ENCODE data around the gene ROR1. TPM values are rescaled to one million over a fixed set of nuclear protein-coding genes. Genes with fewer than 3 reads are reported as not detected.

ROR1 gene
- polyA plus RNA-seq, 3 donors: 30.6 to 39.3 (median 35.7) TPM

DNA sequence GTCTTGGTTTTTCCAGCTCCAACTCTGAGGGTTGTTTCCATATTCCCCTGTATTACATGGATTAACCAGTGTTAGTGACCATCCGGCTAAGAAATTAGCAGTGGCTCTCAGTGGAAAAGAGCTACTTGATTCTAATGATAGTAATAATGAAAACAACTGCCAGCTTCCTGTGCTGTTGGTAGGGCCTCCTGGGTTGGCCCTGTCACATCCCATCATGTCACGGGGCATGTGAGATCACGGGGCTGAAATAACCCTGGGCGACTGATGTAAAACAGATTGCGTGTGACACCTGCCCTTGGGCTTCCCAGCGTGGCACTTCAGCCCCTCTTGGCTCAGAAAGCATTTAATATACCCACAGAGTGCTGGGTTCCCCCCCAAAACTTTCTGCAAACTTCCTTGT, 149.0 kb downstream of the ROR1 start:
- no peak for DNase-seq (ENCODE audit: low read depth in 3 of 3, low spot score in 2 of 3)

DNA sequence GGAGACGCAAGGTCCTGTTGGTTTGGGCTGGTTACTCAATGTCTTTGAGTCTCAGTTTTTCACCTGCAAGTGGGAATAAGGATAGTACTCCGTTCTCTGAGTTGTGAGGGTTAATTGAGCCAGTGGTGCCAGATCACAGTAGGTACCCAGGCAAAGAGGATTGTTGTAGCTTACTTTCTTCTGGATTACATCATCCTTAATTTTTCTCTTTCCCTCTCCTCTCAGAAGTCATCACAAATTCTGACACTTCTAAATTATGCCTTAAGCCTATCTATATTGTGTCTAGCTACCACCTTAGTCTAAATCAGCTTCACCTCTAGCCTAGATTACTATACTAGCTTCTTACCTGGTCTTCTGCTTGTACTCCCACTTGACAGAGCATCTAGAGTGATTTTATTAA, 149.5 kb downstream of the ROR1 start:
- DNase-seq (ENCODE audit: low read depth in 3 of 3, low spot score in 2 of 3): no peak

DNA sequence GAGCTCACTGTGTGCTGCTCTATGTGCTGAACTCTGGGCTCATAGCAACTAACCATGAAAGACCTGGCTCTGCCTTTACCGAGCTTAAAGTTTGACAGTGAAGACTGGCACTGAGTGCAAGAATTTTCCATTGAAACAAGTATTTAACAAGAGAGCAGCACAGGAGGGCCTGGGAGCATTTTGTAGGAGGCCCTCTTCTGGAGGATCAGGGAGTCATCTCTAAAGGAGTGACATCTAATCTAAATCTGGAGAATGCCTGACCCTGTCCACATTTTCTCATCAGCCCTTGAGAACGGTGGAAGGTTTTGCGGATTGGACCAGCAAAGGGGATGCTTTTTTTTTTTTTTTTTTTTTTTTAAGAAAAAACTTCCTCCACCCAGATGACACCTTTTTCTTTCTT, 150.8 kb downstream of the ROR1 start:
- no peak for DNase-seq (ENCODE audit: low read depth in 3 of 3, low spot score in 2 of 3)

DNA sequence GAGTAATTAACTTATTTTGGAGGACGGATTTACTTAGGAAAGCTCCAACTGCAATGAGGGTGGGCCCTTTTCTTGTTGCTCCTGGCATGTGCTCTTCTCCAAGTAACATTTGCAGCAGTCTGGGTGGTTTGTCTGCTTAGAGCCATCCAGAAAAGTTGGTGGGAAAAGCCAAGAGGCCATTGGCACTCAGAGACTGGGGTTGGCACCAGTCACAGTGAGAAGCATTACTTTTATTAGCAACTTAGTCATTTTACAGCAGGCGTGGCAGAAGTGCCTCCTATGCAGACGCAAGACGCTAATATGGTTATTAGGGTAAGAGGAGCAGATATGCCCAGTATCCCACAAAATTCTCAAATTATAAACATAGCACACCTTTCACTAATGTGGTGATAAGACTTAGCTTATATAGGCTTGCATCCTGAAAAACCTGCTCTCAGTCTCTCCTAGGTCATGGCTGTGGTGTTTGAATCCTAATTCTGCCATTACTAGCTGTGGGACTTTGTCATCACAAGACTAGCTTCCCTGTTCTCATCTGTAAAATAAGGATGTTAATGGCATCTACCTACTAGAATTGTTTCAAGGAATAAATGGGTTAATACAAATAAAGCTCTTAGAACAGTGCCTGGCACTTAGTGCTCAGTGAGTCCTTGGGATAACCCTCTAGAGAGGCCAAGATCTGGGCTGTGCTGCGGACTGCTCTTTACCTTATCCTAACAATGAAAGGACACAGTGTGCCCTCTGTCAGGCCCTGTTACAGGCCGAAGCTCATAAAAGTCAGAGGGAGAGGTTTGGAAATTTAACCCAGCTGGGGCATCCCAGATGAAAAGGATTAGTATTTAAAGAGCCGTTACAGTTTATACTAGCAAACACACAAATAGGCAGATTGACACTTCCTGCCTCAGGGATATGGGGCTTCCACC, 154.6 kb downstream of the ROR1 start:
- DNase-seq (ENCODE audit: low read depth in 3 of 3, low spot score in 2 of 3): no peak

DNA sequence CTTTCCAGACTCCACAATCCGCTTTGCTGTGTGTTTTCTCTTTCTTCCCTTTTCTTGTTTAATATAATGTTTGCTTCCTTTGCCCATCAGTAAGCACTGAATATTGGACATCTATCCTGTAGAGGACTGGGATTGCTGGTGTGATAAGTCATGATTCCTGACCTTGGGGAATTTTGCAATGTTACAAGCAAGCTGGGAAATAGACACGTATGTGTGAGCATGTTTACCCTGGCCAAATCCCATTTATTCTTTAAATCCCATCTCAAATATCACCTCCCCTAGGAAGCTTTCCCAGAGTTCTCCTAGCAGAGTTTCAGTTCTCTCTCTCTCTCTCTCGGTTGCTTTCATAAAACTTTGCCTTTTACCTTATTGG, 155.3 kb downstream of the ROR1 start:
- no peak for DNase-seq (ENCODE audit: low read depth in 3 of 3, low spot score in 2 of 3)

DNA sequence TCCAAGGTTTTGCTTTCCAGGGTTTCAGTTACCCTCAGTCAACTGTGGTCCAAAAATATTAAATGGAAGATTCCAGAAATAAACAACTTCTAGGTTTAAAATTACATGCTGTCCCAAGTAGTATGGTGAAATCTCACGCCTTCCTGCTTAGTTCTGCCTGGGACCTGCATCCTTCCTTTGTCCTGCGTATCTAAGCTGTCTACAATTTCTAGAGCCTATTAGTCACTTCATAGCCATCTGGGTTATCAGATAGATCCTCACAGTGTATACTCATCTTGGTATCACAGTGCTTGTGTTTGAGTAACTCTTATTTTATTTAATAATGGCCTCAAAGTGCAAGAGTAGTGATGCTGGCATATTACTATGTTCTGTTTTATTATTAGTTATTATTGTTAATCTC, 157.7 kb downstream of the ROR1 start:
- no peak for DNase-seq (ENCODE audit: low read depth in 3 of 3, low spot score in 2 of 3)

DNA sequence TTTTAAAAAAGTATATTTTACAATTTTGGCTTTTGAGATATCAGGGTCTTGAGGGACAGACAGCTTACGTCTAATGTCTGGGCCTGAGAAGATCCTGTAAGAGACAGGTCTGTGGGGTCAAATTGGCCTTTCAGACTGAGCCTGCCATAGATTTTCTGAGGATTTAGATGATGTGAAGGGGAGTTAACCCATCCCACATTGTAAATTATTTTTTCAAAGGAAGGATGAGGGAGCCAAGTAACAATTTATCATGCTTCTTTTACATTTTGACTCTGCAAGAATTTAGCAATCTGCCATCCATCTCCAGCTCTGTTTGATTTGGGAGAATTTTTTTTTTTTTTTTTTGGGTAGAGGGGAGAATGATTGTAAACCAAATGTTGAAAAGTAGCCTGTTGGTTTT, 160.9 kb downstream of the ROR1 start:
- DNase-seq (ENCODE audit: low read depth in 3 of 3, low spot score in 2 of 3): no peak

DNA sequence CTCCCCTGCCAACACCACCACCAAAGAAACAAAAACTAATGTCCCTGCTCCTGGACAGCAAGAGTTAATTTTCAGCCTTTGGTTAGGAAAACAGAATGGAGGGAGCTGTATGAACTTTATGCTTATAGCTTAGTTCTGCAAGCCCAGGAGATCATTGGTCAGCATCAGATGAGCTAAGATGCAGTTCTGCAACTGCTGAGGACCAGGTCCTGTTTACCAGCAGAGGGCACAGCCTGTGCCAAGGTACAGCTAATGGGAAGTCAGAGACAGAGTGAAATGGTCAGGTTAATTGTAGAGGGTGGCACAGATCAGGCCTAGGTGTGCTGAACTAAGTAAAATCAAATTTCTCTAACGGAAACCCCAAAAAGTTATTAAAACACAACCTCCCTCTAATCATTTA, 161.3 kb downstream of the ROR1 start:
- no peak for DNase-seq (ENCODE audit: low read depth in 3 of 3, low spot score in 2 of 3)

DNA sequence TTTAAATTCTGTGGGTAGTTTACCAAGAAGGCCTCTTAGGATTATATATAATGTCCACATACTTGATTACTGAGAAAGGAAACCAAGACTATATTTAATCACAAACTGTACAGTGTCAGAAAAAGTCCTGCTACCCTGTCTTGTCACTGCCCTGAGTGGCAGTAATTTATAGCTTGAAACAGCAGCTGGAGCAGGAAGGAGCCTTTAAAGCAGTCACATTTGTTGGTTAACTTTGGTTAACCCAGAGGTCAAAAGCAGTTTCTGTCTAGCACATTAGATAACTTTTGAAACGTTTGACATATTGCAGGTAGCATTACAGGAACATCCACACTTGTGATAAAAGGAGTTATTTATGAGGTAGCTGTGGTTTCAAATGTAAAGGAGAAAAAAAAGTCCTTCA, 161.7 kb downstream of the ROR1 start:
- DNase-seq (ENCODE audit: low read depth in 3 of 3, low spot score in 2 of 3): no peak

DNA sequence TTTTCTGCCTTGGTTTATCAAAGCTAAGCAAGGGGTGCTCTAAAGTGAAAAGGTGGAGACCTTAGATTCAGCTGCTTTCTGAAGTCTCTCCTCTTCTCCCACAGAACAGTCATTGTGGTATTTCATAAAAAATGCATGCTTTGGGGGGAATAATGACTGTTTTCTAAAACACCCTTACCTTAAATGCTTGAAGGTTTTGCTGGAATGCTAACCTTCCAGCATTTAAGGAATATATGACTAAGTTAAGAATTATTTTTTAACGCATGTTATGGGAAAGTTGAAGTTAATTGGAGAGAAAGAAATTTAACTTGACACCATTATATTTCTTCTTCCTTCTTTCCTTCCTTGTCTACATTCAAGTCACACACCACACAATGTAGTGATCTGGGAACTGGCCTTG, 162.5 kb downstream of the ROR1 start:
- DNase-seq (ENCODE audit: low read depth in 3 of 3, low spot score in 2 of 3): no peak

DNA sequence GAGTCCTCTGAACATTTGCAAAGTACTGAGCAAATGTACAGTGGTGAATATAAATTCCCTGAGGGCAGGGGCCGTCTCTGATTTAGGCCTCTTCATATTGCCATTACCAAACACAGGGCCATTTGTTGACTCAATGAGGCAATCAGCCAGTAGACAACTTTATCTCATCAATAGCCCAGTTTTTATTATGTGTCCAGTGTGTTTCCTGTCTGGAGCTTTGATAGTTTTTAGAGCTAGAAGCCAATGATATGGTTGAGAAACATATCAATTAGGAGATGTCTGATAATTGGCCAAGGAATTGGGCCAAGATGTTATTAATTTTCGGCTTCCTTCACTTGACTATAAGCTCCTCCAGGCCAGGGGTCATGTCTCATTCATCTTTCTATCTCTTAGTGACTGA, 163.0 kb downstream of the ROR1 start:
- no peak for DNase-seq (ENCODE audit: low read depth in 3 of 3, low spot score in 2 of 3)

DNA sequence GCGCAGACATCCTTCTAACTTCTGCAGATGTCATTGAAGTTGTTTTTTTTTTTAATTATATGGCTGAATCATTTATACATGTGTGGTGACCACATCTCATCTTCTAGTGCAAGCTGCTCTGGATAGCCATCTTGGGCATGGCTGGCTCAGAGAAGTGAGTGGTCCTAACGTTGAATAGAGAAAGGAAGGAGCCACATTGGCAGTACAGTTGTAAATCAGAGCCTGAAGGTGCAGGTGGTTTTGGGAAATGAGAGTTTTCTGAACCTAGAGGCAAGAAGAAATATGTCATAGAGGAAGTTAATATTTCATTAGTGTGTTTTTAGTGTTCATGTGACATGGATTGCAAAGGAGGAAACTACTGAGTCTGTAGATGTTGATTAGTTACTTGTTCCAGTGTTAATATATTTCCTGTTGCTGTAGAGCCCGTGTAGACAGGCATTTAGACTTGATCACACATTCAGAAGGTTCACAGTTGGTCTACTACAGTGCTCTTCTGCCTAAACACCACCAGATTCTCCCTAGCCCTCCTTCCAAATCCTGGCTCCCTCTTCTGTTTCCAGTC, 163.7 kb downstream of the ROR1 start:
- DNase-seq (ENCODE audit: low read depth in 3 of 3, low spot score in 2 of 3): no peak

DNA sequence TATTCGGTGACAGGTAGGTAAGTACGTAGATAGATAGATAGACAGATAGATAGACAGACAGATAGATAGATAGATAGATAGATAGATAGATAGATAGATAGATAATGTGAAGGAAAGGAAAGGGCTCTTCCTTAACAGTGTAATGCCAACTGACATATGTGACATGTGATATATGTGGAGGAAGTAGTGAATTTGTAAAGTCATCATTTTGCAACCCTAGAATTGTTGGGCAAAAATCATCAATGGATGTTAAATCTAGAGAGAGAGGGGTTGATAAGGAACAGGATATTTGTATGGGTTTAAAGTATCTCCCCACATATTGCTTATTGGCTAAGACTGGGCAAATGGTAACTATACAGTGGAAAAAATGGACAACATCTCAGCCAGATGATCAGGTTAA, 166.6 kb downstream of the ROR1 start:
- DNase-seq (ENCODE audit: low read depth in 3 of 3, low spot score in 2 of 3): no peak

DNA sequence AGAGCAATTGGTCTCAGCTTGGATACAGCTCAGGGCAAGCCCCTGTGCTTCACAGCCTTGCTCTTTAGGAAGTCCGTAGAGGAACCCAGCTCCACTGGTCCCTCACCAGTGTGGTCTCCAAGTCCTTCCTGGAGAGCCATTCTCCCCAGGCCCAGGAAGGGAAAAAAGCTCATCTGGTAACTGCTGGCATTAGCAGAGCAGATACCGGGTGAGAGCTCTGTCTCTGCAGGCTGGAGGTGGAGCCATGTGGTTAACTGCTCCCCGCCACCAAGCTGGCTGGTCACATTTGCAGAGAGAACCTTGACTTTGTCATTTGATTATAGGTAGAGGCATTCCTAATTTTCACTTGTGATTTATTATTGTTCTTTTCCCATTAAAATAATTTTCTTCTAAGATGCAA, 169.6 kb downstream of the ROR1 start:
- DNase-seq (ENCODE audit: low read depth in 3 of 3, low spot score in 2 of 3): no peak

DNA sequence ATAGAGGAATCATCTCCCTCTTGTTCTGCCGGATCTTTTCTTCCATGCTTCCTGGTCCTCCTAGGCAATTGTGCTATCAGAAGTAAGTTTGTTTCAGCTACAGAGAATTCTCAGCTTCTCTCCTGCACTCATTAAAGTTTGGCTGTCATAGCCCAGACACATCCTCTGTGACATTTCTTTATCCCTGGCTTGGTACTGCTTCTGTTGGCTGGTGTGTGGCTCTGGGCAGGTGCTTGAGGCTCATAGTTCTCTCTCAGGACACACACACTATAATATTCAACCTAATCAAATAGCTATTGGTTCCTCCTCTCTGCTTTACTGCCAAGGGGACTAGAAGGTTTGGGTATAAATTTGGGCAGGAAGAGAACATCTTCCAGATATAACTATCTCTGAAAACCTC, 172.1 kb downstream of the ROR1 start:
- DNase-seq (ENCODE audit: low read depth in 3 of 3, low spot score in 2 of 3): no peak

DNA sequence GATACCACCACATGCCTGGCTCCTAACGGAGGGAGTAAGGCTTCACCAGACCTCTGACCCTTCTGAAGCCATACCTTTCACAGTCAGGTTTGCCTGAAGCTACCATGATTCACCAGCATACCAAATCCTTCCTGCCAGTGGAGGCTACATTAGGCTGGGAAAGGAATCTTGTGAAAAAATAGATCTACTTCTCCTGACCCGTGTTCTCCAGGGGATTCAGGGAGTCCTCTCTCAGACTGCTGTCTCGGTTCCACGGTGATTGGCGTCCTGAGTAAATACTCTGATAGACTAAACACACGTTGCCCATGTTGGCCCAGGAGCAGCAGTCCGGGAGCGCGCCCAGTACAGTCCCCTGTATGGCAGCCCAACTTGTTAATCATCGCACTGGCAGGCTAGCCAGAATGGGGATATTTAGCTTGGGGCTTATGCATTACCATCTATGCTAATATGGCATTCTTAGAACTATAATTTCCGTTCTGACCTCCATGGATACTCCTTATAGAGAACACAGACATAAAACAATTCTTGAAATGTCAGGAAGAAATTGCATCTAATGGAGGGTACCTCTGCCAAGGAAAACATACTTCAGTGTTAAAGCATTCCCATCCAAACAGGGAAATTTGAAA, 173.2 kb downstream of the ROR1 start:
- no peak for DNase-seq (ENCODE audit: low read depth in 3 of 3, low spot score in 2 of 3)

DNA sequence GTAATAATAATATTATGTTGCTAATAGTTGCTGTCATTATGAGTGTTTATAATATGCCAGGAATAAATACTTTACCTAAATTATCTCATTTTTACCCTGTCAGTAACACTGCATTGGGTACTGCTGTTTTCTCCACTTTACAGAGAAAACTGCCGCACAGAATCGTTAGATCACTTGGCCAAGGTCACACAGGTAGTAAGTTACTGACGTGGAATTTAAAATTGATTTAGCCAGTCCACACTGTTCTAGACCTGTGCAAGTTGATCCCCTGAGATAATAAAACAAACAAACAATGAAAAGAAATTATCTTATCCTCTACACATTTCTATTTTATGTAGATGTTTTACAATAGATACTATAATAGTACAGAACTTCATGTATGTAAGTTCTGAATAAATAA, 174.1 kb downstream of the ROR1 start:
- DNase-seq (ENCODE audit: low read depth in 3 of 3, low spot score in 2 of 3): no peak

DNA sequence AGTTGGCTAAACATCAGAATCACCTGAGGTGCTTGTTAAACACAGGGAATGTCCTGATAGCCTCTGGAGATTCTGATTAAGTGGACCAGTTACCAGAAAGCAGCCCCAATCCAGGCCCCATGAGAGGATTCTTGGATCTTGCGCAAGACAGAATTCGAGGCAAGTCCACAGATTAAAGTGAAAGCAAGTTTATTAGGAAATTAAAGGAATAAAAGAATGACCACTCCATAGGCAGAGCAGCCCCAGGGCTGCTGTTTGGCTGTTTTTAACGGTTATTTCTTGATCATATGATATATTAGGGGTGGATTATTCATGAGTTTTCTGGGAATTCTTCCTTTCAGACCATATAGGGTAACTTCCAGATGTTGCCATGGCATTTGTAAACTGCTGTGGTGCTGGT, 176.2 kb downstream of the ROR1 start:
- DNase-seq (ENCODE audit: low read depth in 3 of 3, low spot score in 2 of 3): no peak

DNA sequence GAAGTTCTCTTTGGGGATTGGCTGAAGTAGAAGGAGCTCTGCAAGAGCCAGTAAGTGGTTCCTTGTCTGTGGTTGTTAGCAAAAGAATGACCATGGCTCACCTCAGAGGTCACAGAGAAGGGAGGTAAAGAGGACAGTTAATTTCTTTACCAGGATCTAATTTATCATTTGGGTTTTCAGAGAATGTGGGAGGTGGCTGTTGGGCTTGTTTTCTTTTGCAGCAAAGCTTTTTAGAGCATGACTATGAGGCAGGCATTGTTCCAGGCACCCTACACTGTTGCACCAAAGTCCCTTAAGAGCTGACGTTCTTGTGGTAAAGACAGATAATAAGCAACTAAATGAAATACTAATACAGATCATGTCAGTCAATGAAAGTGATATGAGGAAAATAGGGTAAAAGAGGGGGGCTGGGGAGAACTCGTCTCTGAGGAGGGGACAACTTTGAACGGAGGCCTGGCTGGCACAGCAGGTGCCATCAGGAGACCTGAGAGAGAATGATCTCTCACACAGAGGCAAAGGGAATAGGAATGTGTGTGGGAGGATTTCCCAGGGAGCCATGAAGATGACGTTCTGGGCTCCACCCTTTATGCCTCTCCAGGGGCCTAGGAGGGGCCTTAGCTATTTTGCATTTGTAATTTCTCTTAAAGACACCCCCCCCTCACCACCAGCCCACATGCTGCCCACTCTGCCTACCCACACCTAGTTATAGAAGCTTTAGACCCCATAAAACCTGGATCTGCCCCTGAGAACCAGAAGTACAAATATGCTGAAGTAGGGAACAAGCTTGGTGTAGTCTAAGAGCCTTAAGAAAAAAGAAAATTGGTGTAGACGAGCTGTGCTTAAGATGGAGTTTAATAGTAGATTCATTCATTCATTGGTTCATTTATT, 177.5 kb downstream of the ROR1 start:
- no peak for DNase-seq (ENCODE audit: low read depth in 3 of 3, low spot score in 2 of 3)

DNA sequence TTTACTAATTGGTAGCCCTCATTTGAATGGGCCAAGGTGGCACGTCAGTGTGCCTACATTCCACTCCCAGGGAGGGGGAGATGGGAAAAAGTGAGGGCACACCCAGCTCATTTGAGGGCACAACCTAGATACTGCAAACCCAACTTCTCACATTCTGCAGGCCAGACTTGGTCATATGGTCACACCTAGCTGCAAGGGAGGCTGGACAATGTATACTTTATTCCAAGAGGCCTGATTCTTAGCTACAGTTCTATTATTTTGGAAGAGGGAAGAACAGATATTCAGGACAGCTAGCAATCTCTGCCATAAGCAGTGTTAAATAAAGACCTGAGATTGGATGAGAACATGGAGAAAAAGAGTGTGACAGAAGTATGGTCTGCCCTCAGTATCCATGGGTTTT, 180.4 kb downstream of the ROR1 start:
- no peak for DNase-seq (ENCODE audit: low read depth in 3 of 3, low spot score in 2 of 3)

All from right renal cortex interstitium (tissue), 3 donors.